GM23338 (cell line): Measurements from ENCODE around the gene NUP160. TPM values are rescaled to one million over a fixed set of nuclear protein-coding genes. Genes with fewer than 3 reads are reported as not detected.
A peak's percentile ranks its signal among the peaks of the same experiment; 100 is the strongest.

Source experiments
- ATAC-seq: fragments of 200-7000 bp; cut with Tn5 transposase; 3 replicates; pipeline ENCODE4 v1.9.1; 2020
- DNase-seq: peaks from one replicate; pipeline ENCODE4 v3.0.0-alpha.2; 2015; ENCODE audit warnings: low spot score
- H2AFZ ChIP-seq: fragments of 200-600 bp; sonication (generic); 2 replicates; pipeline ENCODE4 v1.8.0; 2016; ENCODE audit warnings: antibody characterized with exemption, mild to moderate bottlenecking, moderate library complexity
- H3F3A ChIP-seq: fragments of 200-600 bp; sonication (generic); replicated peaks from 2 replicates; pipeline ENCODE4 v1.8.0; 2017; ENCODE audit warnings: antibody characterized with exemption, mixed run types, low read depth
- H3K27ac ChIP-seq: fragments of 200-600 bp; sonication (generic); 2 replicates; pipeline ENCODE4 v1.6.1; 2016; ENCODE audit warnings: low read depth
- H3K27me3 ChIP-seq: fragments of 200-600 bp; sonication (generic); 2 replicates; pipeline ENCODE4 v1.8.0; 2016; ENCODE audit warnings: mild to moderate bottlenecking, mixed run types, moderate library complexity; ENCODE audit not compliant: insufficient read depth
- H3K36me3 ChIP-seq: fragments of 200-600 bp; sonication (generic); 2 replicates; pipeline ENCODE4 v1.8.0; 2016; ENCODE audit warnings: mild to moderate bottlenecking; ENCODE audit not compliant: insufficient read depth
- H3K4me1 ChIP-seq: fragments of 200-600 bp; sonication (generic); 2 replicates; pipeline ENCODE4 v1.8.0; 2016; ENCODE audit warnings: mild to moderate bottlenecking, moderate library complexity; ENCODE audit not compliant: insufficient read depth
- H3K4me2 ChIP-seq: fragments of 200-600 bp; sonication (generic); 2 replicates; pipeline ENCODE4 v1.7.1; 2017; ENCODE audit warnings: mixed run types
- H3K4me3 ChIP-seq: fragments of 200-600 bp; sonication (generic); 2 replicates; pipeline ENCODE4 v1.6.1; 2016; ENCODE audit warnings: mixed run types
- H3K79me2 ChIP-seq: fragments of 200-600 bp; sonication (generic); replicated peaks from 2 replicates; pipeline ENCODE4 v1.8.0; 2017; ENCODE audit warnings: mild to moderate bottlenecking; ENCODE audit not compliant: insufficient read depth
- H3K9me2 ChIP-seq: fragments of 200-600 bp; sonication (generic); 2 replicates; pipeline ENCODE4 v1.8.0; 2017; ENCODE audit not compliant: insufficient read depth
- H4K20me1 ChIP-seq: fragments of 200-600 bp; sonication (generic); replicated peaks from 2 replicates; pipeline ENCODE4 v1.8.0; 2017; ENCODE audit warnings: mild to moderate bottlenecking; ENCODE audit not compliant: insufficient read depth
- H3K27ac Mint-ChIP-seq: 2 replicates; pipeline ENCODE4 v1.8.0; 2020; ENCODE audit warnings: inconsistent platforms, mild to moderate bottlenecking, moderate library complexity, mixed read lengths
- H3K27me3 Mint-ChIP-seq: 3 replicates; pipeline ENCODE4 v1.8.0; 2022; ENCODE audit warnings: low read depth, mild to moderate bottlenecking, moderate library complexity, mixed read lengths, inconsistent platforms; ENCODE audit not compliant: insufficient read depth, poor library complexity
- H3K36me3 Mint-ChIP-seq: 3 replicates; pipeline ENCODE4 v1.8.0; 2021; ENCODE audit warnings: low read depth, mild to moderate bottlenecking, inconsistent platforms, moderate library complexity, mixed read lengths
- H3K4me1 Mint-ChIP-seq: 3 replicates; pipeline ENCODE4 v1.8.0; 2020; ENCODE audit warnings: mild to moderate bottlenecking, inconsistent platforms, mixed read lengths
- H3K4me3 Mint-ChIP-seq: 3 replicates; pipeline ENCODE4 v1.8.0; 2021; ENCODE audit warnings: moderate library complexity, mild to moderate bottlenecking, inconsistent platforms, mixed read lengths
- H3K9me3 Mint-ChIP-seq: 3 replicates; pipeline ENCODE4 v1.8.0; 2020; ENCODE audit warnings: moderate library complexity, mild to moderate bottlenecking, inconsistent platforms, mixed read lengths
- CREB1 ChIP-seq: fragments of 250-450 bp; sonication (Bioruptor Pico); IDR thresholded peaks from 2 replicates; pipeline ENCODE4 v1.5.0; 2020; ENCODE audit warnings: low read depth, mild to moderate bottlenecking, moderate library complexity
- EZH2 ChIP-seq: fragments of 200-600 bp; sonication (generic); IDR thresholded peaks from one replicate; pipeline ENCODE4 v1.8.0; 2017; ENCODE audit warnings: antibody characterized with exemption, mild to moderate bottlenecking, low read depth; ENCODE audit not compliant: unreplicated experiment
- EZH2phosphoT487 ChIP-seq: fragments of 200-600 bp; sonication (generic); IDR thresholded peaks from one replicate; pipeline ENCODE4 v1.8.1; 2018; ENCODE audit warnings: antibody characterized with exemption; ENCODE audit not compliant: unreplicated experiment
- NANOG ChIP-seq: IDR thresholded peaks from 2 replicates; pipeline ENCODE4 v1.6.1; 2016; ENCODE audit warnings: antibody characterized with exemption, borderline replicate concordance
- POLR2AphosphoS5 ChIP-seq: IDR thresholded peaks from 2 replicates; pipeline ENCODE4 v1.6.1; 2016; ENCODE audit warnings: antibody characterized with exemption, low read depth
- ZNF114 ChIP-seq: fragments of 250-450 bp; sonication (Bioruptor Pico); IDR thresholded peaks from 2 replicates; pipeline ENCODE4 v1.5.0; 2020; ENCODE audit warnings: mild to moderate bottlenecking, moderate library complexity
- ZNF331 ChIP-seq: fragments of 250-450 bp; sonication (Bioruptor Pico); IDR thresholded peaks from 2 replicates; pipeline ENCODE4 v1.5.0; 2020; ENCODE audit warnings: low read depth, mild to moderate bottlenecking, moderate library complexity
- polyA plus RNA-seq: library from polyadenylated mRNA; unstranded; fragments of >200 nt; fragmentation: Nextera tagmentation; extraction: Ambion mirVana; gene quantifications from 2 replicates; pipeline ENCODE4 v1.2.1, GENCODE V29; 2016
- total RNA-seq: library from RNA; depleted of rRNA; stranded (reverse); fragments of >200 nt; shearing (Covaris generic); gene quantifications from 2 replicates; pipeline ENCODE4 v1.2.3, GENCODE V29; 2014
- TF ChIP-seq, protein P1 (sequence below): IDR thresholded peaks from one replicate; pipeline ENCODE4 v1.6.1; 2018; ENCODE audit warnings: antibody characterized with exemption; ENCODE audit not compliant: unreplicated experiment
- TF ChIP-seq, protein P2 (sequence below): IDR thresholded peaks from 2 replicates; pipeline ENCODE4 v1.6.1; 2016; ENCODE audit warnings: antibody characterized with exemption
- TF ChIP-seq, protein P3 (sequence below), 2 experiments: fragments of 200-600 bp in 1 of 2; sonication (generic) in 1 of 2; conservative IDR thresholded peaks; 2 replicates each; pipeline versions ENCODE4 v1.5.1 to v1.6.1; 2016 to 2017; ENCODE audit warnings: antibody characterized with exemption in 2 of 2, low read depth in 2 of 2, mild to moderate bottlenecking in 2 of 2, moderate library complexity in 1 of 2
- TF ChIP-seq, protein P4 (sequence below): fragments of 250-450 bp; sonication (Bioruptor Pico); IDR thresholded peaks from 2 replicates; pipeline ENCODE4 v1.5.0; 2020; ENCODE audit warnings: mild to moderate bottlenecking, moderate library complexity

NUP160 gene
- total and polyA plus RNA-seq, 2 experiments from 2014 or later = 41.2 to 101 TPM

DNA sequence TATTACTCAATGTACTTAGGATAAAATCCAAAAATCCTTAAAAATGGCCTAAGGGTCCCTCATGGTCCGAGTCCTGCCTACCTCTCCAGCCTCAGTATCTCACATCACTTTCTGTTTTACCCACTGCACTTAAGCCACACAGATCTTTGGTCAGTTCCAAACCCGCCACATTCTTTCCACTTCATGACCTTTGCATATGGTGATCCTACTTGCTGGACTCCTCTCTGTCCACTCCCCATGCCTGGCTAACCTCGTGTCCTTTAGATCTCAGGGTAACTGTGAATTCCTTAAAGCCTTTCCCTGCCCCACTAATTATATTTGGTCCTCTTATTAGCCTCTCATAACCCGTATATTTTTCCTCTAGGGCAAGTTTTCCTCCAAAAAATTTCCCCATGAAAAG is 1.2 kb downstream of the NUP160 start (continued):
- TF ChIP-seq, protein P1, sequence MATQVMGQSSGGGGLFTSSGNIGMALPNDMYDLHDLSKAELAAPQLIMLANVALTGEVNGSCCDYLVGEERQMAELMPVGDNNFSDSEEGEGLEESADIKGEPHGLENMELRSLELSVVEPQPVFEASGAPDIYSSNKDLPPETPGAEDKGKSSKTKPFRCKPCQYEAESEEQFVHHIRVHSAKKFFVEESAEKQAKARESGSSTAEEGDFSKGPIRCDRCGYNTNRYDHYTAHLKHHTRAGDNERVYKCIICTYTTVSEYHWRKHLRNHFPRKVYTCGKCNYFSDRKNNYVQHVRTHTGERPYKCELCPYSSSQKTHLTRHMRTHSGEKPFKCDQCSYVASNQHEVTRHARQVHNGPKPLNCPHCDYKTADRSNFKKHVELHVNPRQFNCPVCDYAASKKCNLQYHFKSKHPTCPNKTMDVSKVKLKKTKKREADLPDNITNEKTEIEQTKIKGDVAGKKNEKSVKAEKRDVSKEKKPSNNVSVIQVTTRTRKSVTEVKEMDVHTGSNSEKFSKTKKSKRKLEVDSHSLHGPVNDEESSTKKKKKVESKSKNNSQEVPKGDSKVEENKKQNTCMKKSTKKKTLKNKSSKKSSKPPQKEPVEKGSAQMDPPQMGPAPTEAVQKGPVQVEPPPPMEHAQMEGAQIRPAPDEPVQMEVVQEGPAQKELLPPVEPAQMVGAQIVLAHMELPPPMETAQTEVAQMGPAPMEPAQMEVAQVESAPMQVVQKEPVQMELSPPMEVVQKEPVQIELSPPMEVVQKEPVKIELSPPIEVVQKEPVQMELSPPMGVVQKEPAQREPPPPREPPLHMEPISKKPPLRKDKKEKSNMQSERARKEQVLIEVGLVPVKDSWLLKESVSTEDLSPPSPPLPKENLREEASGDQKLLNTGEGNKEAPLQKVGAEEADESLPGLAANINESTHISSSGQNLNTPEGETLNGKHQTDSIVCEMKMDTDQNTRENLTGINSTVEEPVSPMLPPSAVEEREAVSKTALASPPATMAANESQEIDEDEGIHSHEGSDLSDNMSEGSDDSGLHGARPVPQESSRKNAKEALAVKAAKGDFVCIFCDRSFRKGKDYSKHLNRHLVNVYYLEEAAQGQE = no peak
- TF ChIP-seq, protein P2, sequence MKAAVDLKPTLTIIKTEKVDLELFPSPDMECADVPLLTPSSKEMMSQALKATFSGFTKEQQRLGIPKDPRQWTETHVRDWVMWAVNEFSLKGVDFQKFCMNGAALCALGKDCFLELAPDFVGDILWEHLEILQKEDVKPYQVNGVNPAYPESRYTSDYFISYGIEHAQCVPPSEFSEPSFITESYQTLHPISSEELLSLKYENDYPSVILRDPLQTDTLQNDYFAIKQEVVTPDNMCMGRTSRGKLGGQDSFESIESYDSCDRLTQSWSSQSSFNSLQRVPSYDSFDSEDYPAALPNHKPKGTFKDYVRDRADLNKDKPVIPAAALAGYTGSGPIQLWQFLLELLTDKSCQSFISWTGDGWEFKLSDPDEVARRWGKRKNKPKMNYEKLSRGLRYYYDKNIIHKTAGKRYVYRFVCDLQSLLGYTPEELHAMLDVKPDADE = no peak
- TF ChIP-seq EZH2phosphoT487 (no peak), ZNF114 (CRISPR knock-in tag) (no peak), CREB1 (CRISPR knock-in tag) (no peak), EZH2 (no peak), NANOG (no peak), POLR2AphosphoS5 (no peak)

DNA sequence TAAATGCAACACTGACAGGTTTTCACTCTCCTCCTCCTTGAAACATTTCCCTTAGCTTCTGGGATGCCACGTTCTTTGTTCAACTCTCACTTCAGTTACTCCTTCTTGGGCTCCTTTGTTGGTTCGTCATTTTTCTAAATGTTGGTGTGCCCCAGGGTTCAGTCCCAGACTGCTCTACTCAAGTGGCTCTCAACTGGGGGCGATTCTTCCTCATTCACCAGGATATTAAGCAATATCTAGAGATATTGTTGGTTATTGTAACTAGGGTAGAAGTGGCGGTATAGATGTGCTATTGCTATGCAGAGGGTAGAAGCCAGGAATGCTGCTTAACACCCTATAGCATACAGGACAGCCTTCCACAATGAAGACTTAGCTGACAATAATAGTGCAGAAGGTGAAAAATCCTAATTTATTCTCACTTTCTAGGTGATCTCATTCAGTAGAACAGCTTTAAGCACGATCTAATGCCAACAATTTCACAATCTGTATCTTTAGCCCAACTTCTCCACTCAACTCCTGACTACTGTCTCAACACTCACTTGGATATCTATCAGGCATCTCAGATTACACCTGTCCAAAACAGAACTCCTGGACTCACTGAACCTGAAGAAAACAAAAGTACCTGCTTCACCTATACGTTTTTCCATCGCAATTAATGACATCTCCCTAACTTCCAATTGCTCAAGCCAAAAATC is 4.6 kb downstream of the NUP160 start:
- no peak for DNase-seq
- no peak overlapping the region for H3K4me3 ChIP-seq
- H2AFZ ChIP-seq = no peak overlapping the region
- H3K36me3 Mint-ChIP-seq = peaks cover 45% of the 10 kb centered on the region
- no peak for ATAC-seq
- H3F3A ChIP-seq = peaks cover 13% of the 10 kb centered on the region; the same call in 1 of the 2 replicates
- H3K4me1 ChIP-seq = peaks cover 9% of the 10 kb centered on the region
- peaks cover 8% of the 10 kb centered on the region for H3K27me3 Mint-ChIP-seq
- no peak overlapping the region for H3K4me3 Mint-ChIP-seq
- no peak overlapping the region for H3K4me2 ChIP-seq
- TF ChIP-seq, protein P3, sequence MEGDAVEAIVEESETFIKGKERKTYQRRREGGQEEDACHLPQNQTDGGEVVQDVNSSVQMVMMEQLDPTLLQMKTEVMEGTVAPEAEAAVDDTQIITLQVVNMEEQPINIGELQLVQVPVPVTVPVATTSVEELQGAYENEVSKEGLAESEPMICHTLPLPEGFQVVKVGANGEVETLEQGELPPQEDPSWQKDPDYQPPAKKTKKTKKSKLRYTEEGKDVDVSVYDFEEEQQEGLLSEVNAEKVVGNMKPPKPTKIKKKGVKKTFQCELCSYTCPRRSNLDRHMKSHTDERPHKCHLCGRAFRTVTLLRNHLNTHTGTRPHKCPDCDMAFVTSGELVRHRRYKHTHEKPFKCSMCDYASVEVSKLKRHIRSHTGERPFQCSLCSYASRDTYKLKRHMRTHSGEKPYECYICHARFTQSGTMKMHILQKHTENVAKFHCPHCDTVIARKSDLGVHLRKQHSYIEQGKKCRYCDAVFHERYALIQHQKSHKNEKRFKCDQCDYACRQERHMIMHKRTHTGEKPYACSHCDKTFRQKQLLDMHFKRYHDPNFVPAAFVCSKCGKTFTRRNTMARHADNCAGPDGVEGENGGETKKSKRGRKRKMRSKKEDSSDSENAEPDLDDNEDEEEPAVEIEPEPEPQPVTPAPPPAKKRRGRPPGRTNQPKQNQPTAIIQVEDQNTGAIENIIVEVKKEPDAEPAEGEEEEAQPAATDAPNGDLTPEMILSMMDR (conservative IDR thresholded peaks at IDR 0.05; ENCODE audit: low read depth in 2 of 2) = no peak
- no peak for TF ChIP-seq EZH2phosphoT487
- no peak for TF ChIP-seq ZNF331 (CRISPR knock-in tag)
- TF ChIP-seq, protein P4, sequence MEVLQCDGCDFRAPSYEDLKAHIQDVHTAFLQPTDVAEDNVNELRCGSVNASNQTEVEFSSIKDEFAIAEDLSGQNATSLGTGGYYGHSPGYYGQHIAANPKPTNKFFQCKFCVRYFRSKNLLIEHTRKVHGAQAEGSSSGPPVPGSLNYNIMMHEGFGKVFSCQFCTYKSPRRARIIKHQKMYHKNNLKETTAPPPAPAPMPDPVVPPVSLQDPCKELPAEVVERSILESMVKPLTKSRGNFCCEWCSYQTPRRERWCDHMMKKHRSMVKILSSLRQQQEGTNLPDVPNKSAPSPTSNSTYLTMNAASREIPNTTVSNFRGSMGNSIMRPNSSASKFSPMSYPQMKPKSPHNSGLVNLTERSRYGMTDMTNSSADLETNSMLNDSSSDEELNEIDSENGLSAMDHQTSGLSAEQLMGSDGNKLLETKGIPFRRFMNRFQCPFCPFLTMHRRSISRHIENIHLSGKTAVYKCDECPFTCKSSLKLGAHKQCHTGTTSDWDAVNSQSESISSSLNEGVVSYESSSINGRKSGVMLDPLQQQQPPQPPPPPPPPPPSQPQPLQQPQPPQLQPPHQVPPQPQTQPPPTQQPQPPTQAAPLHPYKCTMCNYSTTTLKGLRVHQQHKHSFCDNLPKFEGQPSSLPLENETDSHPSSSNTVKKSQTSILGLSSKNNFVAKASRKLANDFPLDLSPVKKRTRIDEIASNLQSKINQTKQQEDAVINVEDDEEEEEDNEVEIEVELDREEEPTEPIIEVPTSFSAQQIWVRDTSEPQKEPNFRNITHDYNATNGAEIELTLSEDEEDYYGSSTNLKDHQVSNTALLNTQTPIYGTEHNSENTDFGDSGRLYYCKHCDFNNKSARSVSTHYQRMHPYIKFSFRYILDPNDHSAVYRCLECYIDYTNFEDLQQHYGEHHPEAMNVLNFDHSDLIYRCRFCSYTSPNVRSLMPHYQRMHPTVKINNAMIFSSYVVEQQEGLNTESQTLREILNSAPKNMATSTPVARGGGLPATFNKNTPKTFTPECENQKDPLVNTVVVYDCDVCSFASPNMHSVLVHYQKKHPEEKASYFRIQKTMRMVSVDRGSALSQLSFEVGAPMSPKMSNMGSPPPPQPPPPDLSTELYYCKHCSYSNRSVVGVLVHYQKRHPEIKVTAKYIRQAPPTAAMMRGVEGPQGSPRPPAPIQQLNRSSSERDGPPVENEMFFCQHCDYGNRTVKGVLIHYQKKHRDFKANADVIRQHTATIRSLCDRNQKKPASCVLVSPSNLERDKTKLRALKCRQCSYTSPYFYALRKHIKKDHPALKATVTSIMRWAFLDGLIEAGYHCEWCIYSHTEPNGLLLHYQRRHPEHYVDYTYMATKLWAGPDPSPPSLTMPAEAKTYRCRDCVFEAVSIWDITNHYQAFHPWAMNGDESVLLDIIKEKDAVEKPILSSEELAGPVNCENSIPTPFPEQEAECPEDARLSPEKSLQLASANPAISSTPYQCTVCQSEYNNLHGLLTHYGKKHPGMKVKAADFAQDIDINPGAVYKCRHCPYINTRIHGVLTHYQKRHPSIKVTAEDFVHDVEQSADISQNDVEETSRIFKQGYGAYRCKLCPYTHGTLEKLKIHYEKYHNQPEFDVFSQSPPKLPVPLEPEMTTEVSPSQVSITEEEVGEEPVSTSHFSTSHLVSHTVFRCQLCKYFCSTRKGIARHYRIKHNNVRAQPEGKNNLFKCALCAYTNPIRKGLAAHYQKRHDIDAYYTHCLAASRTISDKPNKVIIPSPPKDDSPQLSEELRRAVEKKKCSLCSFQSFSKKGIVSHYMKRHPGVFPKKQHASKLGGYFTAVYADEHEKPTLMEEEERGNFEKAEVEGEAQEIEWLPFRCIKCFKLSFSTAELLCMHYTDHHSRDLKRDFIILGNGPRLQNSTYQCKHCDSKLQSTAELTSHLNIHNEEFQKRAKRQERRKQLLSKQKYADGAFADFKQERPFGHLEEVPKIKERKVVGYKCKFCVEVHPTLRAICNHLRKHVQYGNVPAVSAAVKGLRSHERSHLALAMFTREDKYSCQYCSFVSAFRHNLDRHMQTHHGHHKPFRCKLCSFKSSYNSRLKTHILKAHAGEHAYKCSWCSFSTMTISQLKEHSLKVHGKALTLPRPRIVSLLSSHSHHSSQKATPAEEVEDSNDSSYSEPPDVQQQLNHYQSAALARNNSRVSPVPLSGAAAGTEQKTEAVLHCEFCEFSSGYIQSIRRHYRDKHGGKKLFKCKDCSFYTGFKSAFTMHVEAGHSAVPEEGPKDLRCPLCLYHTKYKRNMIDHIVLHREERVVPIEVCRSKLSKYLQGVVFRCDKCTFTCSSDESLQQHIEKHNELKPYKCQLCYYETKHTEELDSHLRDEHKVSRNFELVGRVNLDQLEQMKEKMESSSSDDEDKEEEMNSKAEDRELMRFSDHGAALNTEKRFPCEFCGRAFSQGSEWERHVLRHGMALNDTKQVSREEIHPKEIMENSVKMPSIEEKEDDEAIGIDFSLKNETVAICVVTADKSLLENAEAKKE (CRISPR knock-in tag) = no peak
- TF ChIP-seq POLR2AphosphoS5 = no peak
- peaks cover 15% of the 10 kb centered on the region; the same call in 1 of the 2 replicates for H4K20me1 ChIP-seq
- H3K27me3 ChIP-seq = no peaks in the 10 kb centered on the region
- peaks cover 52% of the 10 kb centered on the region for H3K36me3 ChIP-seq
- no peak overlapping the region for H3K27ac Mint-ChIP-seq
- no peaks in the 10 kb centered on the region for H3K9me3 Mint-ChIP-seq
- H3K4me1 Mint-ChIP-seq = peaks cover 9% of the 10 kb centered on the region
- H3K9me2 ChIP-seq = no peaks in the 10 kb centered on the region
- H3K79me2 ChIP-seq = peaks cover 74% of the 10 kb centered on the region
- H3K27ac ChIP-seq = 0 out of 2 replicates have a peak overlapping the region, but pooled peaks have one; percentile 26
